Natural killer cell (primary cell): Measurements from ENCODE around the gene ATP1B1. TPM values are rescaled to one million over a fixed set of nuclear protein-coding genes. Genes with fewer than 3 reads are reported as not detected.

Experiments
- ATAC-seq, 3 donors: fragments of 150-1000 bp in 2 of 3; fragments of 200-7000 bp in 1 of 3; cut with Tn5 transposase; 1 replicate in 1 of 3; 2 replicates in 2 of 3; pipeline ENCODE4 v1.10.0; 2021; ENCODE audit warnings: mild to moderate bottlenecking in 2 of 3, moderate library complexity in 2 of 3
- DNase-seq, 2 donors: peaks; one replicate each; pipeline versions ENCODE4 v3.0.0 to v3.0.0-alpha.2; 2013 to 2021; ENCODE audit warnings: mixed read lengths in 1 of 2
- H3K27ac ChIP-seq: one replicate; pipeline ENCODE4 v1.5.1; 2013; ENCODE audit warnings: mild to moderate bottlenecking, low read length
- H3K27me3 ChIP-seq: one replicate; pipeline ENCODE4 v1.6.1; 2013; ENCODE audit warnings: low read length; ENCODE audit not compliant: control insufficient read depth, insufficient read depth
- H3K36me3 ChIP-seq: one replicate; pipeline ENCODE4 v1.6.1; 2013; ENCODE audit warnings: low read length; ENCODE audit not compliant: control insufficient read depth, insufficient read depth
- H3K4me1 ChIP-seq: one replicate; pipeline ENCODE4 v1.6.1; 2013; ENCODE audit warnings: low read length; ENCODE audit not compliant: control insufficient read depth, insufficient read depth
- H3K4me3 ChIP-seq: one replicate; pipeline ENCODE4 v1.5.1; 2013; ENCODE audit warnings: low read length
- H3K9me3 ChIP-seq: one replicate; pipeline ENCODE4 v1.6.1; 2013; ENCODE audit warnings: low read length; ENCODE audit not compliant: control insufficient read depth, insufficient read depth
- H3K27ac Mint-ChIP-seq, 2 donors: one replicate each; pipeline ENCODE4 v1.8.0; 2022; ENCODE audit warnings: mild to moderate bottlenecking in 2 of 2, mixed read lengths in 2 of 2, moderate library complexity in 1 of 2
- H3K27me3 Mint-ChIP-seq, 2 donors: one replicate each; pipeline ENCODE4 v1.8.0; 2022; ENCODE audit warnings: low read depth in 2 of 2, mixed read lengths in 2 of 2
- H3K36me3 Mint-ChIP-seq: one replicate; pipeline ENCODE4 v1.8.0; 2022; ENCODE audit warnings: mixed read lengths
- H3K4me1 Mint-ChIP-seq, 2 donors: one replicate each; pipeline ENCODE4 v1.8.0; 2022; ENCODE audit warnings: mixed read lengths in 2 of 2
- H3K4me3 Mint-ChIP-seq: one replicate; pipeline ENCODE4 v1.8.0; 2022; ENCODE audit warnings: mild to moderate bottlenecking, moderate library complexity, mixed read lengths
- H3K9me3 Mint-ChIP-seq, 2 donors: one replicate each; pipeline ENCODE4 v1.8.0; 2022; ENCODE audit warnings: mixed read lengths in 2 of 2
- CTCF ChIP-seq: fragments of 200-600 bp; IDR thresholded peaks from one replicate; pipeline ENCODE4 v1.8.0; 2022; ENCODE audit warnings: antibody characterized with exemption
- WGBS: methylation state at CpG from one replicate; pipeline ENCODE4 v1.1.7; 2013; ENCODE audit warnings: missing lambda C conversion rate; ENCODE audit not compliant: insufficient coverage; 5-methylcytosine and 5-hydroxymethylcytosine counted together
- intact Hi-C: fragments of 100-400 bp; cut with micrococcal nuclease; formaldehyde crosslinking; loops from one replicate; pipeline ENCODE4 v1.14.2; 2022
- total RNA-seq, 4 donors: library from RNA; stranded (reverse); fragments of 120-200 nt in 1 of 4; gene quantifications; one replicate each; pipeline versions ENCODE4 v1.2.3 to v1.2.4, GENCODE V29; 2013 to 2022

ATP1B1 gene
- total RNA-seq, 3 donors from 2014 or later (not counting 1 experiment from before 2014, with no cell fraction given): 3.4 to 10.4 (median 4.9) TPM

GRCh38 chr1:169180174-169180573 is 73.7 kb downstream of the ATP1B1 start:
- H3K9me3 ChIP-seq: no peaks in the 10 kb centered on the region
- no peak overlapping the region for H3K4me3 ChIP-seq
- no peaks in the 10 kb centered on the region for H3K4me1 ChIP-seq
- H3K27ac ChIP-seq: no peak overlapping the region
- Mint-ChIP-seq H3K27ac (no peak overlapping the region), H3K36me3 (no peaks in the 10 kb centered on the region), H3K9me3 (no peaks in the 10 kb centered on the region), H3K4me1 (no peaks in the 10 kb centered on the region), H3K4me3 (no peak overlapping the region), H3K27me3 (no peaks in the 10 kb centered on the region)
- 98% methylated on average over 3 of the region's 3 CpGs for WGBS
- no peaks in the 10 kb centered on the region for H3K27me3 ChIP-seq
- TF ChIP-seq CTCF: no peak
- no peaks in the 10 kb centered on the region for H3K36me3 ChIP-seq
- intact Hi-C loops: no loop called here
- no peak for ATAC-seq
- DNase-seq: no peak
